AG04449 (cell line): ENCODE results near the gene MEGF10.
"Not testable (repeated sequence)": the region's sequence is repeated elsewhere in the genome, so short reads cannot be mapped to it uniquely, and the experiment has no call there.

Experiments used
- CTCF ChIA-PET: fragments of 350-600 bp; formaldehyde crosslinking; extraction: SDS; loops from one replicate; lab custom pipeline; 2021; ENCODE audit warnings: antibody characterized with exemption; lab: Yijun Ruan, JAX
- POLR2A ChIA-PET: fragments of 400-600, 350-600 bp; formaldehyde crosslinking; extraction: SDS; loops from one replicate; lab custom pipeline; 2020; ENCODE audit warnings: antibody characterized with exemption, inconsistent platforms; lab: Yijun Ruan, JAX
- DNase-seq: peaks from one replicate; pipeline ENCODE4 v3.0.0-alpha.2; 2010; ENCODE audit warnings: low read depth, low spot score
- H3K4me3 ChIP-seq: 2 replicates; pipeline ENCODE4 v1.5.1; 2011; ENCODE audit warnings: low read depth, mild to moderate bottlenecking, control low read depth, low read length
- TF ChIP-seq, protein P1 (sequence below): IDR thresholded peaks from one replicate; pipeline ENCODE4 v1.5.1; 2011; ENCODE audit warnings: mild to moderate bottlenecking, moderate library complexity, low read length, control low read depth, inconsistent platforms; ENCODE audit not compliant: insufficient read depth; ENCODE audit errors: missing control alignments

Gene MEGF10

DNA sequence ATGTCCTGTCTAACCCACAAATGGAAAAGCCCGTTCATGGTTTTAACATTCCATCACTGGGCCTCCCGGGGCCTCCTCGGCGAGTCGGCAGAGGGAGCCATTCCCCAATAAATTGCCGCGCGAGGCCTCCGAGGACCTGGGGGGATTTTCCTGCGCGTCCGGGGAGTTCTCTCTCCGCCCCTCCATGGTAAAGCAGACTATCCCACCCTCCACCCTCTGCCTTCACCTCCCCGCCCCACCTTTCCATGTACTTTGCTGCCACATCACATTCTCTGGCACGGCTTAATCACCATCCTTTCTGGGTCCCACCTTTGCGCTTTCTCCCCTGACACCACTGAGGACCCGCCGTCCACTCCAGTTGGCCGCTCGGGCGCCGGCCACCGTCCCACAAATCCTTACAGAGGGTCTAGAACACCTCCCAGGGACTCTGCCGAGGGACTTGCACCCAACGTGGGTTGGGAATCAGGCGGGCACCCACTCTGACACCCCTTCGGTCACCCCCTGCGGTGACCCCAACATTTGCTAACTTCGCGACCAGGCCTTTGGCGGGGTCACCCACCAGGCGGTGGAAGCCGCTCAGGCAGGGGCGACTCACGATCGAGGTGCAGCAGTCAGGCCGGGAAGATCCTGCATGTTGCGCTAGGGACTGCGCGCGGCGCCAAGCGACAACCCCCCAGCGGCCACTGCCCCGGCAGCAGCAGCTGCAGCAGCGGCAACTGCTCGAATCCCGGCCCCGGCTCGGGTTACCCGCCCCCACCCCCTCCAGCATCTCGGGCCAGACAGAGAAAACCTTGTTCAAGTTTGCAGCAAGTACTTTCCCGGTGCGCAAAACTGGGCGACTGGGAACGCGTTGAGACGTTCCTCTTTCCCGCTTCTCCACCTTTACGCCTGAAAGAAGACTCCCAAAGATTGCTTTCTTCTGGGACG lies at the start of gene MEGF10:
Gene MEGF10, plus strand, starts transcription at position 778 of the 927 bp plus-strand sequence. CDS start 40,513 bp downstream, outside the sequence.
- H3K4me3 ChIP-seq, result peak within 1 kb of the TSS; percentile 44
- TF ChIP-seq, protein P1, sequence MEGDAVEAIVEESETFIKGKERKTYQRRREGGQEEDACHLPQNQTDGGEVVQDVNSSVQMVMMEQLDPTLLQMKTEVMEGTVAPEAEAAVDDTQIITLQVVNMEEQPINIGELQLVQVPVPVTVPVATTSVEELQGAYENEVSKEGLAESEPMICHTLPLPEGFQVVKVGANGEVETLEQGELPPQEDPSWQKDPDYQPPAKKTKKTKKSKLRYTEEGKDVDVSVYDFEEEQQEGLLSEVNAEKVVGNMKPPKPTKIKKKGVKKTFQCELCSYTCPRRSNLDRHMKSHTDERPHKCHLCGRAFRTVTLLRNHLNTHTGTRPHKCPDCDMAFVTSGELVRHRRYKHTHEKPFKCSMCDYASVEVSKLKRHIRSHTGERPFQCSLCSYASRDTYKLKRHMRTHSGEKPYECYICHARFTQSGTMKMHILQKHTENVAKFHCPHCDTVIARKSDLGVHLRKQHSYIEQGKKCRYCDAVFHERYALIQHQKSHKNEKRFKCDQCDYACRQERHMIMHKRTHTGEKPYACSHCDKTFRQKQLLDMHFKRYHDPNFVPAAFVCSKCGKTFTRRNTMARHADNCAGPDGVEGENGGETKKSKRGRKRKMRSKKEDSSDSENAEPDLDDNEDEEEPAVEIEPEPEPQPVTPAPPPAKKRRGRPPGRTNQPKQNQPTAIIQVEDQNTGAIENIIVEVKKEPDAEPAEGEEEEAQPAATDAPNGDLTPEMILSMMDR, result peak; percentile 77
- POLR2A ChIA-PET, result no interaction called here
- DNase-seq, result no peak
- CTCF ChIA-PET, result interaction anchor here (0.6 to 5.6 kb wide), 7 partner anchors 9 to 201 kb away, joined by 3 to 57 read pairs (median 4); no protein-coding TSS in a partner anchor

DNA sequence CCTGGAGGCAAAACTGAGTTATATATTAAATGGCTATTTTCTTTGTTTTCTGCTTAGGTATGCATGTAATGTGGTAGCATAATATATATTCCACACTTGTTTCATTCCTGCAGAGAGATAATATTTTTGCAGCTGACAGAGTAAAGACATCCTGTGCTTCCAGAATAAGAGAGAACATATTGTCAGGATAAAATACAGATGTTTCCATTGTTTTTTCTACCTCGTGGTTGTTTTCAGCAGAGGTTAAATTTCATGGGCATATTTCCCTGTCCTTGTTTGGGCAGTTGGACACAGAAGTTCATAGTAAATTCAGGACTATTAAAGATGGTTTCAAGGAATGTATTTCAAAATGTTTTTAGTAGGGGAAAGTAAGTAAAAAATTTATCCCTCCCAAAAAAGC lies 47.6 kb upstream of the MEGF10 start:
- ChIA-PET POLR2A (no interaction called here), CTCF (no interaction called here)
- no peak overlapping the region for H3K4me3 ChIP-seq
- TF ChIP-seq, protein P1, result no peak
- no peak for DNase-seq

DNA sequence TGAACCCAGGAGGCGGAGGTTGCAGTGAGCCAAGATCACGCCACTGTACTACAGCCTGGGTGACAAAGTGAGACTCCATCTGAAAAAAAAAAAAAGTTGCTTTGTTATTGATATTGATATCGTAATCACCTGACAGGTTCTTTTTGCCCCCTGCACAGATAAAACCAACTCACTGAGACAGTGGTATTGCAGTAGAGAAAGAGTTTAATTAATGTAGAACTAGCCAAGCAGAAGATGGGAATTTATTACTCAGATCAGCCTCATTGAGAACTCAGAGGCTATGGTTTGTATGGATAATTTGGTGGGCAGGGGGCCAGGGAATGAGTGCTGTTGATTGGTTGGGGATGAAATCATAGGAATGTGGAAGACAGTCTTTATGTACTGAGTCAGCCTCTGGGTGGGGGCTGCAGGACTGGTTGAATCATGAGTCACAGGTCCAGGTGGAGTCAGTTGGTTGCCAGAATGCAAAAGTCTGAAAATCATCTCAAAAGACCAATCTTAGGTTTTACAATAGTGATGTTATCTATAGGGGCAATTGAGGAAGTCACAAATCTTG lies 35.8 kb upstream of the MEGF10 start:
- POLR2A ChIA-PET, result no interaction called here

DNA sequence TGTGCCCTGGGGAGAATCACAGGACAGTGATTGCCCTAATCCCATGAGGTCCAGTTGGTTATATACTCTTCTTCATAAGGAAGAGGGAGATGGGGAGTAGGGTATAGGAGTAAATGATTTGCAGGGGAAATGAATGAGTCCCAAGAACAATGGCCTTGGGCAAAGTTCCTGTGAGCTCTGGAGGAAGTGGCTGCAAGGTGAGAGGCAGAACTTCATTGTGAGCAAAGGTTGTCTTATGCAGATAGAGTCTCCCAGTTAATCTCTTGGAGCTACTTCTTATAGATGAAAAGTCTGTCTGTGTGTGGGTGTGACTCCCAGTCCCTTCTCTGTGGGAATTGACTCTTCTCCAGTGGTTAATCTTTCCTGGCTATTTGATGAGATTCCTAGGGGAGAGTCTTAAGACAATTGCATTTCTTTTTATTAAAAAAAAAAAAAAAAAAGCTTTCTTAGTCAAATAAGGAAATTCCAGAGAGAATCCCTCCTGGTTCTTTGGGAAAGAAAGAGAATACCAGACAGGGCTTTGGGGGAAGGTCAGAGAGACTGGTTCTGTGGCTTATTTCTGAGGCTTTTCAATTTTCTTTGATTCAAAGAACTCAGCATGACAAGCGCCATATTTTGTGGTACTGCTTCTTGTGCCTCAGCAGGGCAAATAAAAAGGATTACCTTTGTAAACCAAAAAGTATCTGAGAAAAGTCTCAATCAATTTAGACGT lies 33.6 kb upstream of the MEGF10 start:
- TF ChIP-seq, protein P1, result no peak
- POLR2A ChIA-PET, result no interaction called here
- CTCF ChIA-PET, result interaction anchor here (0.9 kb wide), 1 partner anchor 419 kb away, joined by 3 read pairs; no protein-coding TSS in a partner anchor
- no peak overlapping the region for H3K4me3 ChIP-seq
- no peak for DNase-seq

More for the DNA sequence above, 35.8 kb upstream of the MEGF10 start:
- CTCF ChIA-PET, result no interaction called here
- TF ChIP-seq, protein P1, result no peak
- peak; percentile 46 for DNase-seq
- H3K4me3 ChIP-seq, result no peak overlapping the region

DNA sequence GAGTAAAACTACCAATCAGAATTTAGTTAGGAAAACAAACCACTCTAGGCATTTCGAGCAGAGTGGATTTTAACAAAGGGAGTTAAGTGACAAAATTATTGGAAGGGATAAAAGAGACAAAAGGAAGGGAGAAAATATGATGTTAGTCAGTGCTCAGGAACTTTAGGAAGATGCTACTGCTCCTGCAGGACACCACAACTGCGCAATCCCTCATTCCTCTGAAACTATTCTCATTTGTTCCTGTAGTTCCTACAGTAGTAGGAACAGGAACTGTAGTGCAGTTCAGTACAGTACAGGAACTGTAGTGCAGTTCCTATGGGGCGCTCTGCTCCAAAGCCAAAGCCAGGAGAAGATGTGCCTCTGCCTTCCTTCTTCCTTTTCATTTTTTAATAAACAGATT lies 29.9 kb upstream of the MEGF10 start:
- DNase-seq, result no peak
- CTCF ChIA-PET, result no interaction called here
- POLR2A ChIA-PET, result no interaction called here
- H3K4me3 ChIP-seq, result no peak overlapping the region
- TF ChIP-seq, protein P1, result no peak

DNA sequence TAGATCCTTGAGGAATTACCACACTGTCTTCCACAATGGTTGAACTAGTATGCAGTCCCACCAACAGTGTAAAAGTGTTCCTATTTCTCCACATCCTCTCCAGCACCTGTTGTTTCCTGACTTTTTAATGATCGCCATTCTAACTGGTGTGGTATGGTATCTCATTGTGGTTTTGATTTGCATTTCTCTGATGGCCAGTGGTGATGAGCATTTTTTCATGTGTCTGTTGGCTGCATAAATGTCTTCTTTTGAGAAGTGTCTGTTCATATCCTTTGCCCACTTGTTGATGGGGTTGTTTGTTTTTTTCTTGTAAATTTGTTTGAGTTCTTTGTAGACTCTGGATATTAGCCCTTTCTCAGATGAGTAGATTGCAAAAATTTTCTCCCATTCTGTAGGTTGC lies 25.1 kb upstream of the MEGF10 start:
- DNase-seq, H3K4me3 ChIP-seq, POLR2A ChIA-PET, CTCF ChIA-PET: not testable (repeated sequence)

DNA sequence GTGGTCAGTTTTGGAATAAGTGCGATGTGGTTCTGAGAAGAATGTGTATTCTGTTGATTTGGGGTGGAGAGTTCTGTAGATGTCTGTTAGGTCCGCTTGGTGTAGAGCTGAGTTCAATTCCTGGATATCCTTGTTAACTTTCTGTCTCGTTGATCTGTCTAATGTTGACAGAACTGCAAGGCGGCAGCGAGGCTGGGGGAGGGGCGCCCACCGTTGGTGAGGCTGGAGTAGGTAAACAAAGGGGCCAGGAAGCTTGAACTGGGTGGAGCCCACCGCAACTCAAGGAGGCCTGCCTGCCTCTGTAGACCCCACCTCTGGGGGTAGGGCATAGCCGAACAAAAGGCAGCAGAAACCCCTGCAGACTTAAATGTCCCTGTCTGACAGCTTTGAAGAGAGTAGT lies 22.3 kb upstream of the MEGF10 start:
- POLR2A ChIA-PET, H3K4me3 ChIP-seq, CTCF ChIA-PET, DNase-seq: not testable (repeated sequence)

DNA sequence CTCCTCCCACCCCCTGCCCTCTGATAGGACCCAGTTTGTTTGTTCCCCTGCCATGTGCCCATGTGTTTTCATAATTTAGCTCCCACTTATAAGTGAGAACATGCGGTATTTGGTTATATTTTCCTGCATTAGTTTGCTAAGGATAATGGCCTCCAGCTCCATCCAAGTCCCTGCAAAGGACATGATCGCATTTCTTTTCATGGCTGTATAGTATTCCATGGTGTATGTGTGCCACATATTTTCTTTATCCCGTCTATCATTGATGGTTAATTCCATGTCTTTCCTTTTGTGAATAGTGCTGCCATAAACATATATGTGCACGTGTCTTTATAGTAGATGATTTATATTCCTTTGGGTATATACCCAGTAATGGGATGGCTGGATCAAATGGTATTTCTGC lies 19.9 kb upstream of the MEGF10 start:
- DNase-seq, H3K4me3 ChIP-seq, CTCF ChIA-PET, POLR2A ChIA-PET: not testable (repeated sequence)
